ENCODE results near the gene CAMTA1. TPM values are rescaled to one million over a fixed set of nuclear protein-coding genes. Genes with fewer than 3 reads are reported as not detected.

Gene CAMTA1
- total RNA-seq, 1 donor from 2014 or later = 69.9 TPM

DNA sequence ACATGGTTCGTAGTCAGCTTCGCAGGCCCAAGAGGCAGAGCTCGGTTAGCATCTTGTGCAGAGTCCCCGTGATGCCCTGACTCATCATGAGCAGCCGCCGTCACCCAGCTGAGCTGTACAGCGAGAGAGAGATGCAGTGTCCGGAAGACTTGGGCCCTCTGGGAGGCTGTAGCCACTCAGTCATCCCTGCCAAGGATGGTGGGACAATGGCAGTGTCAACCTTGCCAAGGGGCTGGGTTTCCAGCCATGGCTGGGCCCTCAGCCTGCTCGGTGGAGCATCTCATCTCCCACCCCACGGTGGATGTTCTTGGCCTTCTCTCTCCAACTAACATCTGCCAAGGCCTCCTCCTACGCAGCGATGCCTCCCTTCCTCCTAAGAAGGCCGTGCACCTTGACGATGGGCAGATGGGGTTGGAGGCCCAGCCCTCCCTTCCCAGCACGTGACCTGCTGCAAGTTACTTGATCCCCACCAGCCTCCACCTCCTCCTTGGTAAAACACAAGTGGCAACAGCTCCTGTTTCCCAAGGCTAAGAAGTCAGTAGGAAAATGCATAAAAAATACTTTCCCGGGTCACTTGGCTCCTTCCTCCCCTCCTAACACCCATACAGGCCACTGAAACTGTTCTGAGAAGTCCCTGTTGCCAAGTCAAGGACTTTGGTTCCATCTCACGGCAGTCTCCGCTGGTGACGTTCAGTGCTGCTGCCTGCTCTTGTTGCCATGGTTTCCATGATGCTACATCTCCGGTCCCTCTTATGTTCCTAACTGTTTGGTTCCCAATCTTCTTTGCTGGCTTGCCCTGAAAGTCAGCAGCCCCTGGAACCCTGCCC is 601.2 kb downstream of the CAMTA1 start:
- intact Hi-C loops (cut with micrococcal nuclease) = no loop called here
- H3K4me3 Mint-ChIP-seq = no peak overlapping the region
- no peaks in the 10 kb centered on the region for H3K9me3 Mint-ChIP-seq
- no peak for DNase-seq
- H3K27ac Mint-ChIP-seq = no peak overlapping the region
- no peaks in the 10 kb centered on the region for H3K36me3 Mint-ChIP-seq (ENCODE audit: low read depth)
- H3K4me1 Mint-ChIP-seq = no peaks in the 10 kb centered on the region
- H3K27me3 Mint-ChIP-seq = no peaks in the 10 kb centered on the region

DNA sequence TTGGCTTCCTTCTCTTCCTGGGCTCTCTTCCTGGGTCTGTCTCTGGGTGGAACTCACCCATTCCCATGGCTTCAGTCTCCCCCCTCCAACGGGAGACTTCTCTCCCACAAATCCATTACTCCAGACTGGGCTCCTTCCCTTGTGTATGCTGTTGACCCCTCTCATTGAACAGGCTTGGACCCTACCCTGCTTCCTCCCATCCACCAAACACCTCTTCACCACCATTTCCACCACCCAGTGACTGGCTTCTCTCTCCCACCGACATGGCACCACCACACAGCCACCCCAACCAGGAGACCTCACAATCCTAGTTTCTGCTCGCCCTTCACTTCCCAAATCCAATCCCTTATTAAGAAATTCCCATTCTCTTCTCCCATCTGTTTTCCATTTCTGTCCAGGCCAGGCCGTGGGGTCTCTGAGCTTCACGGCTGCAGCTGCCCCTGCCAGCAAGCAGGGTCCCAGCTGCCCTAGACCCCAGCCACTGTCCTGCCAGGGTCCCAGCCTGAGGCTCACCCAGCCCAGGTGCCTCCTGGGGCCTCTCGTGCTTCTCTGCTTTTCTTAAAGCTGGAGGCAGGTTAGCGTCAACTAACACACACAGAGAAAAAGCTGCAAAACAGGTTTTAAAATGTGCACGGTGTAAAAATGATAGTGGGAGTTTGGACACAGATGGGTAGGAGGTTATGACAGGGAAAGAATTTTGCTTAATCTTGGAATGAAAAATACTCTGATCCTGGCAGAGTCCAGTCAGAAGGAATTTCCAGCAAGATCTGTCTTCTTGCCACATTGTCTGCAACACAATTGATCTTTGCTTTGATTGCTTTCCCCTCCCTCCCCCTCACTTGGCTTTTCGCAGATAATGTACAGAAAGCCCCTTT is 602.0 kb downstream of the CAMTA1 start:
- Mint-ChIP-seq H3K4me3 (no peak overlapping the region), H3K9me3 (no peaks in the 10 kb centered on the region), H3K27me3 (no peaks in the 10 kb centered on the region), H3K36me3 (ENCODE audit: low read depth) (no peaks in the 10 kb centered on the region), H3K27ac (no peak overlapping the region), H3K4me1 (no peaks in the 10 kb centered on the region)
- intact Hi-C loops (cut with micrococcal nuclease) = no loop called here
- no peak for DNase-seq

DNA sequence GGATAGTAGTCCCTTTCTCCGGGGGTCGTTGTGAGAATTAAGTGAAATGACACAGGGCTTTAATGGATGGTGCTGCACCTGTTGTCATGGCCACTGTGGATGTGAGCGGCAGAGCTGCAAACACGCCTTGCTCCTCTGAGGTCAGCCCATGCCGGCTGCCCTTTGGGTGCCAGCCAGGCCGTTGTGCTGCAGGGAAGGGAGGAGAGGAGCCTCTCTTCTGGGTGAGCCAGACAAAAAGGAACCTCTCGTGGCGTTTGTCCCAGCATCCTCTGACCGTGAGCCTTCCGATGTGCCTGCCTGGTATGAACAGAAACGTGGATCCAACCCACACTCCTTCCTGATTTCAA is 602.9 kb downstream of the CAMTA1 start:
- no peak overlapping the region for H3K4me3 Mint-ChIP-seq
- no peak overlapping the region for H3K27ac Mint-ChIP-seq
- H3K36me3 Mint-ChIP-seq (ENCODE audit: low read depth) = no peaks in the 10 kb centered on the region
- no peaks in the 10 kb centered on the region for H3K4me1 Mint-ChIP-seq
- intact Hi-C loops (cut with micrococcal nuclease) = no loop called here
- H3K27me3 Mint-ChIP-seq = no peaks in the 10 kb centered on the region
- no peaks in the 10 kb centered on the region for H3K9me3 Mint-ChIP-seq
- no peak for DNase-seq

DNA sequence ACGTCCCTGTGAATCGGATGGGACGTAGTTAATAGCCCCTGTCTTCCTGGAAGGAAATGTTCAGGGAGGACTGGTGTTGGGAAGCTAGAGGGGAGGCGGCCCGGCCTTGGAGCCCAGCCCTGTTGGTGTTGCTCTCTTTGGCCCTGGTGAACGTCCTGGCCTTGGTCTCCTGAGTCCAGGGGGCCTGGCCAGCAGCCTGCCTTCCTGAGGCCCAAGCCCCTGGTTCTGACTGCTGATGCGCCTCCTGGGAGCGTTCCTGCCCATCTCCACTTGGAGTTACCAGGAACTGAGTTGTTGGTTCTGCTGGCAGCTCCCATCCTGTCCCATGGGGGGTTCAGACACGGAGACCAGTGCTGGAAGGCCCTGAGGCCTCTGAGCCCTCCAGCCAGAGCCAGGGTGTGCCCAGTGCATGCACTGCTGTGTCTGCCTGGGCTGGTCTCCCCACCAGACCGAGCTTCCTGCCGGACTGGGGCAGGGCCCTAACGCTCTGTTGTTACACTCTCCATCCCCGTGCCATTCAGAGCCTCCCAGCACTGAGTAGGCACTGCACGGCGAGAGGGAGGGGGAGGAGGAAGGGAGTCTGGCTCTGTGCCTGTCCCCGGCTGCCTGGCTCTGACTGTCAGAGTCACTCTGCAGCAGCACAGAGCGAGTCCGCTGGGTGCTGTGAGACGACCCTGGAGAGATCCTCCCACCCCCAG is 603.4 kb downstream of the CAMTA1 start:
- H3K36me3 Mint-ChIP-seq (ENCODE audit: low read depth) = no peaks in the 10 kb centered on the region
- intact Hi-C loops (cut with micrococcal nuclease) = no loop called here
- peak; percentile 27 for DNase-seq
- no peaks in the 10 kb centered on the region for H3K4me1 Mint-ChIP-seq
- no peaks in the 10 kb centered on the region for H3K27me3 Mint-ChIP-seq
- H3K27ac Mint-ChIP-seq = no peak overlapping the region
- no peaks in the 10 kb centered on the region for H3K9me3 Mint-ChIP-seq
- no peak overlapping the region for H3K4me3 Mint-ChIP-seq

DNA sequence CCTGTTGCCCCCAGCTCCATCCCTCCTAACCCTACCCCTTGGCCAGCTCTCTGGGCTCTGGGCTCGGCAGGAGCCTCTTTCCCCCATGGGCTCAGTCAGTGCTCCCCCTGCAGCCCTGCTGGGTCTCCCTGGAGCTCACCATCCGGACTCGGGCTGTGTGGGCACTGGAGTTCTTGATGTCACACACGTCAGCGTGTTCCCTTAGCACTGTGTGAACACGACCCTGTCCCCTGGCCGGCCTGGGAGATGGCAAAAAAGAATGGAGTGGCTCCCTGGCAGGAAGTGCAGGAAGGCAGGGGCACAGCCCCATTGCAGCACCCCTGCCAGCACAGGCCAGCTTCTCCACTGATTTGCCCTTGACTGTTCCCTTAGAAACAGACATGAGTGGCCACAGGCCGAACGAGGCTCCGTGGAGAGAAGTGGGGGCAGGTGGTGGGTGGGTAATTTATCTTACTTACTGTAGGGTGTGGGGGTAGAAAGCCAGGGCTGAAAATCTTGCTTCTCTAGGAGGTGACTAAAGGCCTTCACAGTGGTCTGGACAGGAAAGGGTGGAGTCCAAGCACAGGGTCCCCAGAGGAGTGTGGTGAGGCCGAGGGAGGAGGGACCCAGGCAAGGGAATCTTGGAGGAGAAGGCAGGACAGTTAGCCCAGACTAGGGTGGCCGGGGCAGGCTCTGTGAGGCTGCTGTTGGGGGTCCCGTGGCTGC is 604.1 kb downstream of the CAMTA1 start:
- H3K4me1 Mint-ChIP-seq = no peaks in the 10 kb centered on the region
- no peaks in the 10 kb centered on the region for H3K36me3 Mint-ChIP-seq (ENCODE audit: low read depth)
- no peaks in the 10 kb centered on the region for H3K9me3 Mint-ChIP-seq
- no peak overlapping the region for H3K27ac Mint-ChIP-seq
- H3K27me3 Mint-ChIP-seq = peaks cover 2% of the 10 kb centered on the region
- DNase-seq = peak; percentile 33
- intact Hi-C loops (cut with micrococcal nuclease) = no loop called here
- no peak overlapping the region for H3K4me3 Mint-ChIP-seq

DNA sequence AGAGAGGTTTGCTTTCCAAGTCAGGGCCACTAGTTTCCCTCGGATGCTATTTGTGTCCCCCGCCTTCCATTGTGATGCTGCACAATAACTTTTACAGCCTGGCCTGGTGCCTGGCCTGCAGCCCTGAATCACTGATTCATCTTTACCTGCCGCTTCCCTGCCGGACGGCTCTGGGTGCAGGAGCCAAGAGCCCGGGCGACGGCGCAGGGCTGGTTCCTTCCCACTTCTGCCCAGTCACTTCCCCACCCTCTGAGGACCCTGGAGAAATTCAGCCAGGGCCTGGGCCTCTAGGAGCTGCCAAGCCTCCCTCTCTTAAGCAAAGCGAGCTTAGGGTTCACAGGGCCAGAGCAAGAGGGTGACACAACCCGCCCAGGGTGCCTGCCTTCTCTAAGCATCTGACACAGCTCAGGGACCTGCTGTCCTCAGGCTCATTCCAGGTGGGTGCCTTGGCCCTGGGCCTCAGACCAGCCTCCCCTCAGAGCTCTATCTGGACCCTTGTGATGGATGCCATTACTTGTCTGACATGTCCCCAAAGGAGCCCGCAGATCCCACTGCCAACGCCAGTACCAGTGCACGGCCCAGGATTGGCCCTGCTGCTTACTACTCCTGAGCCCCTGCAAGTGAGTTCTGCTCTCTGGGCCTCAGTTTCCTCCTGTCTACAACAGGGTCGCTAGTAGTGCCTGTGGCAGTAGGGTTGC is 604.8 kb downstream of the CAMTA1 start:
- Mint-ChIP-seq H3K9me3 (no peaks in the 10 kb centered on the region), H3K4me1 (no peaks in the 10 kb centered on the region), H3K27me3 (peaks cover 2% of the 10 kb centered on the region), H3K27ac (no peak overlapping the region), H3K4me3 (no peak overlapping the region), H3K36me3 (ENCODE audit: low read depth) (no peaks in the 10 kb centered on the region)
- intact Hi-C loops (cut with micrococcal nuclease) = no loop called here
- peak; percentile 47 for DNase-seq

DNA sequence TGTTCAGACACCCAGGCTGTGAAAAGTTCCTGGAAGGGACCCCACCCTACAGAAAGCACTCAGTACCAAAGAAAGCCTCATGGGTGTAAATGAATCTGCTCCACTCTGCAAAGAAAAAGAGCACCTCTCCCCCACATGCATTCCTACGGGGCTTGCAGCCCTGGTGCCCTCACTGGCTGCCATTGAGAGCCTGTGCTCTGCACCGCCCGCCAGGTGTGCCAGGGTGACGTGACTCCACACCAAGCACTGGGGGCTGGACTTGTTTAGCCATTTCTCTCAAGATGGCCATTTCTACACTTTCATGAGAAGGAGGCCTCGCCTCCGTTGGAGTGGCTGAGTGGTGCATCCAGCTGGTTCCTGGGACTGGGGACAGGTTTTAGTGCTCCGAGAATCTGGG is 605.3 kb downstream of the CAMTA1 start:
- DNase-seq = peak; percentile 48
- intact Hi-C loops (cut with micrococcal nuclease) = no loop called here
- Mint-ChIP-seq H3K36me3 (ENCODE audit: low read depth) (no peaks in the 10 kb centered on the region), H3K9me3 (no peaks in the 10 kb centered on the region), H3K4me1 (no peaks in the 10 kb centered on the region), H3K27me3 (peaks cover 5% of the 10 kb centered on the region), H3K4me3 (no peak overlapping the region), H3K27ac (no peak overlapping the region)

DNA sequence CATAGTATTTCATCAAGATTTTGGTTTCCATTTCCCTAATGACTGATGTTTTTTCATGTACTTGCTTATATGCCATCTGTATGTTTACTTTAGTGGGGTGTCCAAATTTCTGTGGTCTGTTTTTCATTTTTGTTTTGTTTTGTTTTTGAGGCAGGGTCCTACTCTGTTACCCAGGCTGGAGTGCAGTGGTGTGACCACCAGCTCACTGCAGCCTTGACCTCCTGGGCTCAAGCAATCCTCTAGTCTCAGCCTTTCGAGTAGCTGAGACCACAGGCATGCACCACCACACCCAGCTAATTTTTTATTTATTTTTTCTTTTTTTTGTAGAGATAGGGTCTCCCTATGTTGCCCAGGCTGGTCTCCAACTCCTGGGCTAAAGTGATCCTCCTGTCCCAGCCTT is 607.9 kb downstream of the CAMTA1 start:
- H3K27ac Mint-ChIP-seq = no peak overlapping the region
- DNase-seq = peak; percentile 18
- H3K4me3 Mint-ChIP-seq = no peak overlapping the region
- intact Hi-C loops (cut with micrococcal nuclease) = no loop called here
- H3K36me3 Mint-ChIP-seq (ENCODE audit: low read depth) = no peaks in the 10 kb centered on the region
- H3K27me3 Mint-ChIP-seq = peaks cover 8% of the 10 kb centered on the region
- no peaks in the 10 kb centered on the region for H3K4me1 Mint-ChIP-seq
- no peaks in the 10 kb centered on the region for H3K9me3 Mint-ChIP-seq

DNA sequence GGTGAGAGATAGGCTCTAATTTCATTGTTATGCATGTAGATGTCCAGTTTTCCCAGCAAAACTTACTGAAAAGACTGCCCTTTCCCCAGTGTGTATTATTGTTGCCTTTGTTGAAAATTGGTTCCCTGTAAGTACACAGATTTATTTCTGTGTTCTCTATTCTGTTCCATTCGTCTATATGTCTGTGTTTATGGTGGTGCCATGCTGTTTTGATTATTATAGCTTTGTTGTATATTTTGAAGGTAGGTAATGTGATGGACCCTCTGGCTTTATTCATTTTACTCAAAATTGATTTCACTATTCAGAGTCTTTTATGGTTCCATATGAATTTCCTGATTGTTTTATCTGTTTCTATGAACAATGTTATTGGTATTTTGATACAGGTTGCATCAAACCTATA is 610.0 kb downstream of the CAMTA1 start:
- Mint-ChIP-seq H3K9me3 (no peaks in the 10 kb centered on the region), H3K4me3 (no peak overlapping the region), H3K4me1 (no peaks in the 10 kb centered on the region), H3K27ac (no peak overlapping the region), H3K27me3 (peaks cover 11% of the 10 kb centered on the region), H3K36me3 (ENCODE audit: low read depth) (no peaks in the 10 kb centered on the region)
- intact Hi-C loops (cut with micrococcal nuclease) = no loop called here
- no peak for DNase-seq

DNA sequence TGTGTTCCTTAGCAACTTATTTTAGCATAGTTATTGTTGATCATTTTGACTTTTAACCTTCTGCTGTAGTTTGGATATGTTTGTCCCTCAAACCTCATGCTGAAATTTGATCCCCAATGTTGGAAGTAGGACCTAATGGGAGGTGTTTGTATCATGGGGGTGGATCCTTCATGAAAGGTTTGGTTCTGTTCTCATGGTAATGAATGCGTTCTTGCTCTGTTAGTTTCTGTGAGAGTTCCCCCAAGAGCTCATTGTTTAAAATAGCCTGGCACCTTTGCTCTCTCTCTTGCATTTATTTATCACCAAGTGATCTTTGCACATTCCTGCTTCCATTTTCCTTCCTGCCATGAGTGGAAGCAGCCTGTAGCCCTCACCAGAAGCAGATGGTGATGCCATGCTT is 613.7 kb downstream of the CAMTA1 start:
- H3K27me3 Mint-ChIP-seq = peaks cover 10% of the 10 kb centered on the region
- no peak overlapping the region for H3K4me3 Mint-ChIP-seq
- H3K9me3 Mint-ChIP-seq = no peaks in the 10 kb centered on the region
- no peaks in the 10 kb centered on the region for H3K36me3 Mint-ChIP-seq (ENCODE audit: low read depth)
- intact Hi-C loops (cut with micrococcal nuclease) = no loop called here
- H3K4me1 Mint-ChIP-seq = no peaks in the 10 kb centered on the region
- no peak for DNase-seq
- no peak overlapping the region for H3K27ac Mint-ChIP-seq

DNA sequence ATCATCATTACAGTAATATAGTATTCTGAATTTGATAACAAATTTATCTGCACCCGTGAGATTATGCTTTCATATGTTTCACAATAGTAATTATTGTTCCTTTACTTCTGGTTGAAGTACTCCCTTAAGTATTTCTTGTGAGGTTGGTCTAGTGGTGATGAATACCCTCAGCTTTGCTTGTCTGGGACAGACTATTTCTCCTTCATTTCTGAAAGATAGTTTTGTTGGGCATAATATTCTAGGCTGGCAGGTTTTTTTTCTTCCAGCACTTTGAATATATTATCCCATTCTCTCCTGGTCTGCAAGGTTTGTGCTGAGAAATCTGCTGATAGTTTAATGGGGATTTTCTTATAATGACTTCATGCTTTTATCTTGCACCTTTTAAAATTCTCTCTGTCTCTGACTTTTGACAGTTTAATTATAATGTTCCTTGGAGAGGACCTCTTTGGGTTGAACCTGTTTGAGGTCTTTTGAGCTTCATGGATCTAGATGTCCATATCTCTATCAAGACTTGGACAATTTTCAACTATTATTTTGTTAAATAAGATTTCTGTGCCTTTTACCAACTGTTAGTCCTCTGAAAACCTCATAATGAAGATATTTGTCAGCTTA is 614.4 kb downstream of the CAMTA1 start:
- no peaks in the 10 kb centered on the region for H3K9me3 Mint-ChIP-seq
- intact Hi-C loops (cut with micrococcal nuclease) = no loop called here
- peaks cover 10% of the 10 kb centered on the region for H3K27me3 Mint-ChIP-seq
- H3K36me3 Mint-ChIP-seq (ENCODE audit: low read depth) = no peaks in the 10 kb centered on the region
- H3K27ac Mint-ChIP-seq = no peak overlapping the region
- no peaks in the 10 kb centered on the region for H3K4me1 Mint-ChIP-seq
- H3K4me3 Mint-ChIP-seq = no peak overlapping the region
- no peak for DNase-seq

DNA sequence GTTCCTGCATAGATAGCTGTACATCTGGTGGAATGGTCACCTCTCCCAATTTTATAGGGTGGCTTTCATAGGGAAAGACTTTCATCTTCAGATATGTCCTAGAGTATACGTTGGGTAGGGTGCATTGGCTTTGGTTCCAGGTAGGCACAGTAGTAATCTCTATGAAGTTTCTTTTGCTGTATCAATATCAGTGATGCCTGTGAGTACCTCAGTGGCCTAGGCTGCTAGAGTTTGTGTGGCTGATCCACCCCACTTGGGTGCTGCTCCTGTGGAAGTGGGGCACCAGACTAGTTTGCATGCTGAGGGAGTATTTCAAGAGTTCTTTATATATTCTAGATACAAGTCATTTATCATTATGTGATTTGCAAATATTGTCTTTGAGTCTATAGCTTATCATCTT is 615.3 kb downstream of the CAMTA1 start:
- H3K27me3 Mint-ChIP-seq = peaks cover 7% of the 10 kb centered on the region
- no peaks in the 10 kb centered on the region for H3K36me3 Mint-ChIP-seq (ENCODE audit: low read depth)
- no peak overlapping the region for H3K4me3 Mint-ChIP-seq
- no peak overlapping the region for H3K27ac Mint-ChIP-seq
- no peaks in the 10 kb centered on the region for H3K4me1 Mint-ChIP-seq
- peak; percentile 34 for DNase-seq
- no peaks in the 10 kb centered on the region for H3K9me3 Mint-ChIP-seq
- intact Hi-C loops (cut with micrococcal nuclease) = no loop called here
